AG04450 (cell line): ENCODE results near the gene ARID4B. TPM values are rescaled to one million over a fixed set of nuclear protein-coding genes. Genes with fewer than 3 reads are reported as not detected.
"Not testable (repeated sequence)": the region's sequence is repeated elsewhere in the genome, so short reads cannot be mapped to it uniquely, and the experiment has no call there.

ENCODE experiments used
- CTCF ChIA-PET: fragments of 300-600, 350-600 bp; formaldehyde crosslinking; extraction: SDS; loops from one replicate; lab custom pipeline; 2022; ENCODE audit warnings: antibody characterized with exemption, inconsistent platforms; lab: Charles Lee
- POLR2A ChIA-PET: fragments of 350-600 bp; formaldehyde crosslinking; extraction: SDS; loops from one replicate; lab custom pipeline; 2021; ENCODE audit warnings: antibody characterized with exemption, inconsistent platforms; lab: Yijun Ruan, JAX
- DNase-seq: peaks from one replicate; pipeline ENCODE4 v3.0.0-alpha.2; 2011; ENCODE audit warnings: low read depth, low spot score
- H3K27ac ChIP-seq: one replicate; pipeline ENCODE4 v1.5.1; 2012; ENCODE audit warnings: low read depth, low read length, control low read depth
- H3K27me3 ChIP-seq: one replicate; pipeline ENCODE4 v1.6.0; 2012; ENCODE audit warnings: low read length; ENCODE audit not compliant: control insufficient read depth, insufficient read depth
- H3K4me3 ChIP-seq: 2 replicates; pipeline ENCODE4 v1.5.1; 2011; ENCODE audit warnings: mild to moderate bottlenecking, low read depth, low read length, control low read depth
- H3K9me3 ChIP-seq: 2 replicates; pipeline ENCODE4 v1.5.1; 2012; ENCODE audit warnings: low read length; ENCODE audit not compliant: control insufficient read depth, insufficient read depth
- polyA plus RNA-seq: library from polyadenylated mRNA; depleted of rRNA; stranded (reverse); fragments of >200 nt; gene quantifications from 2 replicates; pipeline ENCODE4 v1.2.3, GENCODE V29; 2011
- TF ChIP-seq, protein P1 (sequence below): IDR thresholded peaks from 2 replicates; pipeline ENCODE4 v1.5.1; 2011; ENCODE audit warnings: low read depth, low read length, control low read depth, inconsistent platforms

ARID4B gene
- polyA plus RNA-seq, 1 experiment: 15.6 TPM

DNA sequence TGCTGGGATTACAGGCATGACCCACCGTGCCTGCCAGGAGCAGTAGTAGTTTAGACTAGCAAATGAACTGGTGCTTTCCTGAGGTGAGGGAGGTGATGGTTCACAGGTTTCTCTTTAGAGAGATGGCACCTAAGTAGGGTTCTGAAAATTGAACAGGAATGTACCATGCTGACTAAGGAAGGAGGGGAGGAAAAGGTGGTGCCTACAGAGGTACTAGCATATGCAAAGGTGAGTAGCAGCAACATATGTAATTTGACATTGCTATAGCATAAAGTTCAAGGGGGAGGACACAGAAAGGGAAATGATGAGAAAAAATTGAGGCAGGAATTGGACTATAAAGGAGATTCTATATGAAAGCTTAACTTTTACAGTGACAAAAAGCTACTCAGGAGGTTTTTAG is 101.0 kb downstream of the ARID4B start:
- Histone ChIP-seq H3K9me3 (no peaks in the 10 kb centered on the region), H3K27ac (peak overlapping the region; percentile 21), H3K4me3 (no peak overlapping the region), H3K27me3 (no peaks in the 10 kb centered on the region)
- ChIA-PET POLR2A (no interaction called here), CTCF (interaction anchor here (0.7 to 1.1 kb wide), 2 partner anchors 164 to 190 kb away, joined by 3 read pairs; no protein-coding TSS in a partner anchor)
- TF ChIP-seq, protein P1, sequence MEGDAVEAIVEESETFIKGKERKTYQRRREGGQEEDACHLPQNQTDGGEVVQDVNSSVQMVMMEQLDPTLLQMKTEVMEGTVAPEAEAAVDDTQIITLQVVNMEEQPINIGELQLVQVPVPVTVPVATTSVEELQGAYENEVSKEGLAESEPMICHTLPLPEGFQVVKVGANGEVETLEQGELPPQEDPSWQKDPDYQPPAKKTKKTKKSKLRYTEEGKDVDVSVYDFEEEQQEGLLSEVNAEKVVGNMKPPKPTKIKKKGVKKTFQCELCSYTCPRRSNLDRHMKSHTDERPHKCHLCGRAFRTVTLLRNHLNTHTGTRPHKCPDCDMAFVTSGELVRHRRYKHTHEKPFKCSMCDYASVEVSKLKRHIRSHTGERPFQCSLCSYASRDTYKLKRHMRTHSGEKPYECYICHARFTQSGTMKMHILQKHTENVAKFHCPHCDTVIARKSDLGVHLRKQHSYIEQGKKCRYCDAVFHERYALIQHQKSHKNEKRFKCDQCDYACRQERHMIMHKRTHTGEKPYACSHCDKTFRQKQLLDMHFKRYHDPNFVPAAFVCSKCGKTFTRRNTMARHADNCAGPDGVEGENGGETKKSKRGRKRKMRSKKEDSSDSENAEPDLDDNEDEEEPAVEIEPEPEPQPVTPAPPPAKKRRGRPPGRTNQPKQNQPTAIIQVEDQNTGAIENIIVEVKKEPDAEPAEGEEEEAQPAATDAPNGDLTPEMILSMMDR: no peak
- DNase-seq: no peak

DNA sequence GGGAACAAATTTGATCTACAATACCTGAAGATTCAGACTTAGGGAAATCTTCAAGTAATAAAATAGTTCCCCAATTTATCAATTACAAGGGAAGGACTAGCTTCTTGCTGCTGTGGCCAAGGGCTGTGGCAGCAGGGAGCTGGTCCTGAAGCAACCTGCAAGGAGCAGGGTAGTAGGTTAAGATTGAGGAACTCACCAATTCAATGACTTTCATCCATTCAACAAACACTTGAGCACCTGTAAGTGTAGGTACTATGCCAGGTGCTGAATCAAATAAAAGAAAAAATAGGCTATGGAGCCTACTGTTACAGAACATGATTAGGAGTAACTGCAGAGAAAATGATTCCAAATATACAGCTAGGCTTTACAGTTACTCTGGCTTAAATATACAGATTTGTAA is 102.7 kb downstream of the ARID4B start:
- POLR2A ChIA-PET: no interaction called here
- DNase-seq: no peak
- Histone ChIP-seq H3K4me3 (no peak overlapping the region), H3K27me3 (no peaks in the 10 kb centered on the region), H3K9me3 (no peaks in the 10 kb centered on the region), H3K27ac (no peak overlapping the region)
- TF ChIP-seq, protein P1: no peak
- CTCF ChIA-PET: interaction anchor here (0.7 to 1.5 kb wide), 4 partner anchors 10 to 192 kb away, joined by 3 to 4 read pairs (median 4); no protein-coding TSS in a partner anchor

DNA sequence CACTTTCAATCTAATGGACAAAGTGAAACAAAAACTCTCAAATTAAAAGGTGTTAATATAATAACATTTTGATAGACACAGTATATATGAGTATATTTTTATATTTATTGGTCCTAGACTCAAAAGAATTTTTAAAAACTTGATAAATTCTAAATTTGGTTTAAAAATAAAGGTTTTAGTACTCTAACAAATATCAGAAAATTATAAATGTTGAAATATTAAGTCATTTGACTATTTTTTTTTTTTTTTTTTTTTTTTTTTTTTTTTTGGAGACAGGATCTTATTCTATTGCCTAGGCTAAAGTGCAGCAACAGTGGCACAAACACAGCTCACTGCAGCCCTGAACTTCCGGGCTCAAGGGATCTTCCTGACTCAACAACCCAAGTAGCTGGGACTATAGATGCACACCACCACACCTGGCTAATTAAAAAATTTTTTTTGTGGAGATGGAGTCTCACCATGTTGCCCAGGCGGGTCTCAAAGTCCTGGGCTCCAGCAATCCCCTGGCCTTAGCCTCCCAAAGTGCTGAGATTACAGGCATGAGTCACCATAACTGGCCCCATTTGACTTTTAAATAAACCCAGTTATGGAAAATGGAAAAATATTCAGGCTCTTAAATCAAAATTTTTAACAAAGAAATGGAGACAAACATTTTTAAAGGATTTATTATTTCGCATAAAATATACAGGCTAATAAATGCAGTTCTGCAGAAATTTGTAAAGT is 106.2 kb downstream of the ARID4B start:
- ChIA-PET CTCF (interaction anchor here (2.7 kb wide), 1 partner anchor 194 kb away, joined by 12 read pairs; no protein-coding TSS in a partner anchor), POLR2A (no interaction called here)
- Histone ChIP-seq H3K27me3 (no peaks in the 10 kb centered on the region), H3K4me3 (no peak overlapping the region), H3K27ac (no peak overlapping the region), H3K9me3 (no peaks in the 10 kb centered on the region)
- TF ChIP-seq, protein P1: no peak
- no peak for DNase-seq

DNA sequence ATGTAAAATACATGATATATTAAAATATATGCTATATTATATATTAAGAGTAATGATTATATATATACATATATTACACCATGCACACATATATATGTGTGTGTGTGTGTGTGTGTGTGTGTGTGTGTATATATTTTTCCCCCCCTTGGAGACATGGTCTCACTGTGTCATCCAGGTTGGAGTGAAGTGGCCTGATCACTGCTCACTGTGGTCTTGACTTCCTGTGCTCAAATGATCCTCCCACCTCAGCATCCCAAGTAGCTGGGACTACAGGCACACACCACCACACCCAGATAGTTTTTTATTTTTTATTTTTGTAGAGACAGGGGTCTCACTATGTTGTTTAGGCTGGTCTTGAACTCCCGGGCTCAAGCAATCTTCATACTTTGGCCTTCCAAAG is 112.5 kb downstream of the ARID4B start:
- ChIA-PET CTCF (interaction anchor here (0.6 to 1.5 kb wide), 2 partner anchors 202 kb away, joined by 3 read pairs; no protein-coding TSS in a partner anchor), POLR2A (no interaction called here)
- DNase-seq: no peak
- no peak overlapping the region for H3K4me3 ChIP-seq
- H3K9me3 ChIP-seq: no peaks in the 10 kb centered on the region
- TF ChIP-seq, protein P1: no peak
- H3K27me3 ChIP-seq: no peaks in the 10 kb centered on the region
- no peak overlapping the region for H3K27ac ChIP-seq

DNA sequence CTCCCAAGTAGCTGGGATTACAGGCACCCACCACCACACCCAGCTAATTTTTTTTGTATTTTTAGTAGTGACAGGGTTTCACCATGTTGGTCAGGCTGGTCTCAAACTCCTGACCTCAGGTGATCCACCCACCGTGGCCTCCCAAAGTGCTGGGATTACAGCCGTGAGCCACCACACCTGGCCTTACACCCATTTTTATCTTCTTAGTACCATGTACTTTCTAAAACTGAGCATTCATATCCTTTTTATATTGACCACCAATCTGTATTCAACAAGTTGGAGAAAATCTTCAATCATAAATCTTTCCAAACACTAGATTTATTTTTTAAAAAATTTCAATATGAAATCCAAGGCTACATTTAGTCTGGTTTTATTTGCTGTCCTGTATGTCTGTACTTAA is 113.0 kb downstream of the ARID4B start:
- ChIA-PET POLR2A (interaction anchor here (0.7 kb wide), 1 partner anchor 79 kb away, joined by 3 read pairs; no protein-coding TSS in a partner anchor), CTCF (interaction anchor here (0.6 kb wide), 1 partner anchor 202 kb away, joined by 3 read pairs; no protein-coding TSS in a partner anchor)
- DNase-seq, H3K27ac ChIP-seq, H3K27me3 ChIP-seq, H3K9me3 ChIP-seq, H3K4me3 ChIP-seq: not testable (repeated sequence)
